22Rv1 (cell line): ENCODE results near the gene CACNA1A.

Experiments
- CTCF ChIP-seq: fragments of 450-650 bp; IDR thresholded peaks from 2 replicates; pipeline ENCODE4 v1.5.1; 2017; ENCODE audit warnings: mild to moderate bottlenecking
- ZFX ChIP-seq: fragments of 450-650 bp; IDR thresholded peaks from 2 replicates; pipeline ENCODE4 v1.6.1; 2017; ENCODE audit warnings: antibody characterized with exemption, borderline replicate concordance

GRCh38 chr19:13163609-13164342 is 342.5 kb downstream of the CACNA1A start:
- TF ChIP-seq CTCF (no peak), ZFX (no peak)
